PC-9 (cell line): ENCODE measurements around the gene GPAM. TPM values are rescaled to one million over a fixed set of nuclear protein-coding genes. Genes with fewer than 3 reads are reported as not detected.

Source experiments
- BruUV-seq: library from RNA; stranded (reverse); fragments of 400-500 nt; replicated peaks from 2 replicates; lab custom pipeline; 2021; lab: Mats Ljungman, UMichigan
- CTCF ChIA-PET: fragments of 300-600 bp; sonication (Branson Sonifier 250); formaldehyde crosslinking; loops from one replicate; lab custom pipeline; 2022; ENCODE audit warnings: antibody characterized with exemption; lab: Charles Lee
- POLR2A ChIA-PET: fragments of 300-600 bp; sonication (Branson Sonifier 250); formaldehyde crosslinking; loops from one replicate; lab custom pipeline; 2022; ENCODE audit warnings: antibody characterized with exemption; ENCODE audit not compliant: unreplicated experiment; lab: Charles Lee
- DNase-seq, 2 experiments: peaks; one replicate each; pipeline versions ENCODE4 v3.0.0 to v3.0.0-alpha.2; 2015 to 2022; ENCODE audit warnings: mixed read lengths in 1 of 2
- H2AFZ ChIP-seq: fragments of 200-600 bp; sonication (generic); 2 replicates; pipeline ENCODE4 v1.8.1; 2017; ENCODE audit warnings: antibody characterized with exemption
- H3F3A ChIP-seq: fragments of 200-600 bp; sonication (generic); 2 replicates; pipeline ENCODE4 v1.8.1; 2017; ENCODE audit warnings: antibody characterized with exemption, mild to moderate bottlenecking, low read depth; ENCODE audit not compliant: insufficient read depth
- H3K27ac ChIP-seq: fragments of 200-600 bp; sonication (generic); 2 replicates; pipeline ENCODE4 v1.6.1; 2016; ENCODE audit warnings: mixed run types
- H3K27me3 ChIP-seq: fragments of 200-600 bp; sonication (generic); 2 replicates; pipeline ENCODE4 v1.6.1; 2016; ENCODE audit warnings: low read depth, mixed run types; ENCODE audit not compliant: insufficient read depth
- H3K36me3 ChIP-seq: fragments of 200-600 bp; sonication (generic); 2 replicates; pipeline ENCODE4 v1.6.1; 2016; ENCODE audit warnings: low read depth, mixed run types
- H3K4me1 ChIP-seq: fragments of 200-600 bp; sonication (generic); replicated peaks from 2 replicates; pipeline ENCODE4 v1.6.1; 2016; ENCODE audit warnings: mixed run types; ENCODE audit not compliant: insufficient read depth
- H3K4me2 ChIP-seq: fragments of 200-600 bp; sonication (generic); 2 replicates; pipeline ENCODE4 v1.6.1; 2017; ENCODE audit warnings: mixed run types
- H3K4me3 ChIP-seq: fragments of 200-600 bp; sonication (generic); 2 replicates; pipeline ENCODE4 v1.6.1; 2016; ENCODE audit warnings: mixed run types
- H3K79me2 ChIP-seq: fragments of 200-600 bp; sonication (generic); 2 replicates; pipeline ENCODE4 v1.6.1; 2017; ENCODE audit warnings: low read depth, mixed run types
- H3K9me2 ChIP-seq: fragments of 200-600 bp; sonication (generic); 2 replicates; pipeline ENCODE4 v1.8.1; 2017; ENCODE audit warnings: mild to moderate bottlenecking; ENCODE audit not compliant: insufficient read depth
- H3K9me3 ChIP-seq: fragments of 200-600 bp; sonication (generic); 2 replicates; pipeline ENCODE4 v1.8.1; 2016; ENCODE audit warnings: low read depth; ENCODE audit not compliant: insufficient read depth
- H4K20me1 ChIP-seq: fragments of 200-600 bp; sonication (generic); 2 replicates; pipeline ENCODE4 v1.8.1; 2017; ENCODE audit not compliant: insufficient read depth
- CTCF ChIP-seq: fragments of 200-600 bp; sonication (generic); conservative IDR thresholded peaks from 2 replicates; pipeline ENCODE4 v1.6.1; 2017; ENCODE audit warnings: mixed run types, antibody characterized with exemption, mild to moderate bottlenecking, moderate library complexity
- EZH2 ChIP-seq: fragments of 200-600 bp; sonication (generic); IDR thresholded peaks from 2 replicates; pipeline ENCODE4 v1.8.0; 2017; ENCODE audit warnings: antibody characterized with exemption, low read depth
- intact Hi-C: fragments of 100-400 bp; cut with micrococcal nuclease; formaldehyde crosslinking; loops from one replicate; pipeline ENCODE4 v1.10.0; 2022; ENCODE audit not compliant: unreplicated experiment
- total RNA-seq: library from RNA; stranded (reverse); gene quantifications from 2 replicates; pipeline ENCODE4 v1.2.3, GENCODE V29; 2021

GPAM gene
- total RNA-seq, 1 experiment from 2014 or later: 4.2 TPM

- no peaks in the 10 kb centered on the region; the same call in 1 of the 2 replicates for H3K9me3 ChIP-seq
- ChIA-PET POLR2A (no interaction called here), CTCF (no interaction called here)
- H3K36me3 ChIP-seq: no peaks in the 10 kb centered on the region
- no peaks in the 10 kb centered on the region for H3F3A ChIP-seq
- no peak overlapping the region for H3K4me3 ChIP-seq
- no peak overlapping the region for H2AFZ ChIP-seq
- H3K4me2 ChIP-seq: no peak overlapping the region
- H3K27ac ChIP-seq: no peak overlapping the region
- TF ChIP-seq EZH2: no peak
- no peak for TF ChIP-seq CTCF
- no peak for DNase-seq
- BruUV-seq: no TSS peak
- H3K79me2 ChIP-seq: no peaks in the 10 kb centered on the region
- H3K4me1 ChIP-seq: no peaks in the 10 kb centered on the region
- H3K9me2 ChIP-seq: no peaks in the 10 kb centered on the region
- no peaks in the 10 kb centered on the region for H4K20me1 ChIP-seq
- H3K27me3 ChIP-seq: no peaks in the 10 kb centered on the region
- intact Hi-C loops: no loop called here
Measured at GRCh38 chr10:112224933-112225529, 41.5 kb upstream of the GPAM start.

GRCh38 chr10:112223725-112224124 is 40.2 kb upstream of the GPAM start:
- no peak for DNase-seq
- no peaks in the 10 kb centered on the region for H3K27me3 ChIP-seq
- TF ChIP-seq CTCF (no peak), EZH2 (no peak)
- no peaks in the 10 kb centered on the region for H3K4me1 ChIP-seq
- H4K20me1 ChIP-seq: no peaks in the 10 kb centered on the region
- CTCF ChIA-PET: no interaction called here
- no peaks in the 10 kb centered on the region for H3K79me2 ChIP-seq
- no peak overlapping the region for H3K4me2 ChIP-seq
- no peaks in the 10 kb centered on the region for H3K9me2 ChIP-seq
- H3F3A ChIP-seq: no peaks in the 10 kb centered on the region
- no peak overlapping the region for H3K27ac ChIP-seq
- intact Hi-C loops: no loop called here
- H3K36me3 ChIP-seq: no peaks in the 10 kb centered on the region
- BruUV-seq: no TSS peak
- POLR2A ChIA-PET: no interaction called here
- no peaks in the 10 kb centered on the region; the same call in 1 of the 2 replicates for H3K9me3 ChIP-seq
- no peak overlapping the region for H3K4me3 ChIP-seq
- no peak overlapping the region for H2AFZ ChIP-seq

- BruUV-seq: no TSS peak
- no peak overlapping the region for H3K4me3 ChIP-seq
- no peaks in the 10 kb centered on the region for H3F3A ChIP-seq
- no peaks in the 10 kb centered on the region; the same call in 1 of the 2 replicates for H3K9me3 ChIP-seq
- no peaks in the 10 kb centered on the region for H3K4me1 ChIP-seq
- intact Hi-C loops: no loop called here
- TF ChIP-seq CTCF: no peak
- no peak for TF ChIP-seq EZH2
- H3K27ac ChIP-seq: no peak overlapping the region
- POLR2A ChIA-PET: no interaction called here
- H3K4me2 ChIP-seq: no peak overlapping the region
- CTCF ChIA-PET: no interaction called here
- no peaks in the 10 kb centered on the region for H3K36me3 ChIP-seq
- no peaks in the 10 kb centered on the region for H4K20me1 ChIP-seq
- H3K27me3 ChIP-seq: no peaks in the 10 kb centered on the region
- H2AFZ ChIP-seq: no peak overlapping the region
- no peaks in the 10 kb centered on the region for H3K9me2 ChIP-seq
- H3K79me2 ChIP-seq: no peaks in the 10 kb centered on the region
- DNase-seq: no peak
Measured at GRCh38 chr10:112222799-112223198, 39.2 kb upstream of the GPAM start.
